Epithelial cell of proximal tubule (primary cell): ENCODE data around the gene KCNQ2. TPM values are rescaled to one million over a fixed set of nuclear protein-coding genes. Genes with fewer than 3 reads are reported as not detected.

Experiments used
- DNase-seq: peaks from one replicate; pipeline ENCODE4 v3.0.0-alpha.2; 2011; ENCODE audit warnings: low read depth
- H3K4me3 ChIP-seq: 2 replicates; pipeline ENCODE4 v1.5.1; 2011; ENCODE audit warnings: low read depth, mild to moderate bottlenecking, low read length
- CTCF ChIP-seq: conservative IDR thresholded peaks from 2 replicates; pipeline ENCODE4 v1.5.1; 2012; ENCODE audit warnings: low read depth, mild to moderate bottlenecking, low read length
- total RNA-seq: library from RNA; depleted of rRNA; stranded (reverse); fragments of >200 nt; gene quantifications from 2 replicates; pipeline ENCODE4 v1.2.3, GENCODE V29; 2015

The KCNQ2 gene
- total RNA-seq, 1 donor from 2014 or later = not detected

DNA sequence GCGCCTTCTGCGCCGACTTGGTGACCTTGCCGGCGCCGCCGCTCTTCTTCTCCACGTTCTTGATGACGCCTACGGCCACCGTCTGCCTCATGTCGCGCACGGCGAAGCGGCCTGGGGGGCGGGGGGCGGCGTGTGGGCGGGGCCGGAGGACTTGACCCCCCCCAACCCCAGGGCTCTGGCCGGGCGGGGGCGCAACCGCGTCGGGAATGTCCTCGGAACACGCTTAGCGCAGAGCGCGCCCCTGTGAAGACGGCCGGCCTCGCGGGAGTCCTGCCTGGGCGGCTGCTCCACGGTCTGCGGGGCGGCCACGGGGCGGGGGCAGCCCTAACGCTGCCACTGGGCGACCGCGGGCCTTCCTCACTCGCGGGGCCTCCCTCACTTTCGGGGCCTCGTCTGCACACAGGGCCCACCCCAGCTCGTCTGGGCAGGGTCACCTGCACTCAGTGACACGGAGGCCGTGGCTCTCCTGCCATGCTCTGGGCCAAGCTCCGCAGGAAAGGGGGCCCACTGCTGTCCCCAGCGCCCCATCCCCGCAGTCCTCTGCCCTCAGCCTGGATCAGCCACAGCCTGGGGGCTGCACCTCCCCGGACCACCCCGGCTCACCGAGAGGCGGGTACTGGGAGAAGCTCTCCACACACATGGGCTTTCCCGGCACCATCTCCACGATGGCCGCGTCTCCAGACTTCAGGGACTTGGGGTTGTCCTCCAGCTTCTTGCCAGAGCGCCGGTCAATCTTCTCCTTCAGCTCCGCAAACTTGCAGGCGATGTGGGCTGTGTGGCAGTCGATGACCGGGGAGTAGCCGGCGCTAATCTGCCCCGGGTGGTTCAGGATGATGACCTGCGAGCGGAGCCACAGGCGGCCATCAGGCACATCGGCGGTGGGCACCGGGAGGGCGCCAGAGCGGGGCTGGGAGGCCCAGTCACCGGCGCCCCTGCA, 16.1 kb upstream of the KCNQ2 start:
- no peak for TF ChIP-seq CTCF
- H3K4me3 ChIP-seq = no peak overlapping the region

DNA sequence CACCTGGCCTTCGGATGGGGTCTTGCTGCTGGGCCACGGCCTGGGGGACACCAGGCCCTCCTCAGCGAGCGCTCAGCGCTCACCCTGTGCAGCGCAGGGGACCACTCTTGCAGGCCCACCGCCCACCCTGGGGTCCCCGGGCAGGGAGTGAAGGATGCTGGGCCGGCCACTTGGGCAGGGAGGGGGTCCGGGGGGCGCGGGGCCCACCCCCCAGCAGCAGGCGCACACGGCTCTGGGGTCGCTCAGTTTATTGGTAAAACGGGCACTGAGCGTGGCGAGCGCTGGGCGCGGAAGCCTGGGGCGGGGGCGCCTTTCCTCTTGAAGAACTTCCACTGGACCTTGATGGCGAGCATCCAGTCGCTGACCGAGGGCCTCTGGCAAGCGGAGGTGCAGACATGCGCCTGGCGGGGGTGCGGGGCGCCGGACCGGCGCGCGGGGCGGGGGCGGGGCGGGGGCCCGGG, 15.4 kb upstream of the KCNQ2 start:
- H3K4me3 ChIP-seq = no peak overlapping the region
- no peak for TF ChIP-seq CTCF

More for the DNA sequence above, 16.1 kb upstream of the KCNQ2 start:
- DNase-seq = no peak

GRCh38 chr20:63487116-63487764, 14.8 kb upstream of the KCNQ2 start:
- DNase-seq = no peak
- no peak for TF ChIP-seq CTCF
- no peak overlapping the region for H3K4me3 ChIP-seq

More for the DNA sequence above, 15.4 kb upstream of the KCNQ2 start:
- no peak for DNase-seq

DNA sequence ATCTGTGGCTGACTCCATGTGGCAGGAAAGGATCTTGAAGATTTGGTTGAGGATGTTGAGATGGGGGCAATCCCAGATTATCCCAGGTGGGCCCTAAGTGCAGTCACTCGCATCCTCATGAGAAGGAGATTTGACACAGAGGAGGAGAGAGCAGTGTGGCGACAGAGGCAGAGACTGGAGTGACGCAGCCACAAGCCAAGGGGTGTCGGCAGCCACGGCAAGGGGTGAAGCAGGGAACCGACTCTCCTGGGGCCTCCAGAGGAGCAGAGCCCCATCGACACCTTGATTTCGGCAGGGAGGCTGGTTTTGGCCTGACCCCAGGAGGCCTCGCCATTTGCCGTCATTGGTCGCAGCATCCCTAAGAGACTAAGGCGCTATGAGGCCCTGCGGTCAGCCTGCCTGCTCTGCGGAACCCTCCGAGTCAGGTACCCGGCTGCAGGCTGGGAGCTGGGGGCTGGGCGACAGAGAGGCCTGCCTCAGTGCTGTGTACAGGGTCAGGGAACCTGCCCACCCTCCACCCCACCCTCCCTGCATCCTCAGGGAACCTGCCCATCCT, 13.9 kb upstream of the KCNQ2 start:
- no peak for TF ChIP-seq CTCF
- no peak for DNase-seq
- no peak overlapping the region for H3K4me3 ChIP-seq

DNA sequence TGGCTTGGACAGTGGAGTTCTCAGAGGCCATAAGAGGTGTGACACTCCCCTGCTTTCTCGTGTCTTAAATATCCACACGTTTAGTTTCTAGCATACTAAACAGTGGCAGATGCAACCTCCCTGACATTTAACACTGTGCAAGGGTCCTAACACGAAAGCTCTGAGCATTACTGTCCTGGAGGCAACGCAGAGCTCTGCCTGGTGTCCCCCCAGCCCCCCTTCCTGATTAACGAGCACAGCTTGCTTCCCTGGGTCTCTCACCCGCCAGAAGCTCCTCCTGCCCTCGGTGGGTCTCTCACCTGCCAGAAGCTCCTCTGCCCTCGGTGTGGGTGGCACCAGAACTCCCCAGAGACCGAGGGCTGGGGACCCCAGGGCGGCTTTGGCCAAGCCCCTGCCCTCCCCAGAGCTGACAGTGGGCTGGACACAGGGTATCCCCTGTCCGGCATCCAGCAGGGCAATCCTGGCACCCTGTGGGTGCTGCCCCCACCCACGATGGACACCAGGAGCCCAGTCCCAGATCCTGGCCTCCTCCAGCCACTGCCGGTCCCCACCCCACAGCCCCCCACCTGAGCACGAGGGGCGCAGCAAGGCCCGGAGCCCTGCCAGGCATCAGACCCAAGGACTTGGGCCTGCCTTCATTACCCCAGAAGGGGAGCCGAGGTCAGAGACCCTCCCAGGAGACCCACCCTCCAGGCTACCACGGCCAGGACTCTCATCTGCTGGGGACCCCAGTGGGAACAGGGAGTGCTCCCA, 12.4 kb upstream of the KCNQ2 start:
- no peak for TF ChIP-seq CTCF
- no peak overlapping the region for H3K4me3 ChIP-seq
- no peak for DNase-seq

DNA sequence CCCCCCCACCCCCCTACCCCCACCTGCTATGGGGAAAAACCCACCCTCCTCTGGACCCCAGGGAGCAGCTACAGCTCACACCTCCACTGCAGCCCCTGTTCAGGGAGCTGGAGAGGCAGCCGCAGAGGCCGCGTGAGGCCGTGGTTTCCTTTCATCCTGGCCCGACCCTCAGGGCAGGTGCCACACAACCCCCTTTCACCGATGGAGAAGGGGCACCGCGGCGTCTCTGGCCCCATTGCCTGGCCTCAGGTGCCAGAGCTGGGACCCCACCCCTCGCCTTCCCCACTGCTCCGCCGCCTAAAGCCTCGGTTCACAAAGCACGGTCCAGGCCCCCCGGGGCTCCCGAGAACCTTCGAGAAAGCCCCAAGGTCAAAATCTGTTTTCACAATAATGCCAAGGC, 11.8 kb upstream of the KCNQ2 start:
- no peak overlapping the region for H3K4me3 ChIP-seq
- no peak for TF ChIP-seq CTCF
- DNase-seq = no peak
